Measurements from ENCODE around the gene CCN5.
A peak's percentile ranks its signal among the peaks of the same experiment; 100 is the strongest.

Gene CCN5

GRCh38 chr20:44716309-44717106 lies 1.3 kb downstream of the CCN5 start:
- intact Hi-C loops (cut with micrococcal nuclease) = no loop called here
- no peak overlapping the region for H3K27ac Mint-ChIP-seq
- no peaks in the 10 kb centered on the region for H3K9me3 Mint-ChIP-seq
- H3K36me3 Mint-ChIP-seq (ENCODE audit: low read depth) = no peaks in the 10 kb centered on the region
- H3K4me3 Mint-ChIP-seq = no peak overlapping the region
- H3K4me1 Mint-ChIP-seq (ENCODE audit: low read depth) = peaks cover 9% of the 10 kb centered on the region
- H3K27me3 Mint-ChIP-seq = peaks cover 8% of the 10 kb centered on the region

DNA sequence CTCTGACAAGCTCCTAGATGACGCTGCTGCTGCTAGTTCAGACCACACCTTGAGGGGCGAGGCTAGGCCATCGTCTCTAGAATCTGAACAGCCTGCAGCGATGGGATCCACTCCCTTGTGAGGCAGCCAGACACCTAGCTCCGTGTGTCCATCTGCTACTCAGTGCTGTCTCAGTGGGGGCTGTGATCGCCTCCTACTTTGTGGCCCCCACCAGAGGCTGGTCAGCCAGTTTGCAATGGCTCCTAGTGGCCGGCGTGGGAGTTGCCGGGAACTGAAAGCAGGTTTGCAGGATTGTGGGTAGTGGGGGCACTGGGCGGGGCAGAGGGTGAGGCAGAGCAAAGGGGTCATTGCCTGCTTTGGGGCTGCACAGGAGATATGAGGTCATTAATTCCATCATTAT lies 2.8 kb downstream of the CCN5 start:
- Mint-ChIP-seq H3K27ac (no peak overlapping the region), H3K36me3 (ENCODE audit: low read depth) (no peaks in the 10 kb centered on the region), H3K27me3 (peaks cover 8% of the 10 kb centered on the region), H3K4me3 (no peak overlapping the region), H3K4me1 (ENCODE audit: low read depth) (peaks cover 9% of the 10 kb centered on the region), H3K9me3 (no peaks in the 10 kb centered on the region)
- intact Hi-C loops (cut with micrococcal nuclease) = no loop called here

GRCh38 chr20:44719841-44720240 lies 4.7 kb downstream of the CCN5 start:
- H3K27ac Mint-ChIP-seq = no peak overlapping the region
- H3K27me3 Mint-ChIP-seq = peaks cover 1% of the 10 kb centered on the region
- intact Hi-C loops (cut with micrococcal nuclease) = no loop called here
- peaks cover 2% of the 10 kb centered on the region for H3K4me1 Mint-ChIP-seq (ENCODE audit: low read depth)
- H3K4me3 Mint-ChIP-seq = no peak overlapping the region
- H3K36me3 Mint-ChIP-seq (ENCODE audit: low read depth) = no peaks in the 10 kb centered on the region
- H3K9me3 Mint-ChIP-seq = no peaks in the 10 kb centered on the region

- no peaks in the 10 kb centered on the region for H3K36me3 Mint-ChIP-seq (ENCODE audit: low read depth)
- H3K27me3 Mint-ChIP-seq = peaks cover 1% of the 10 kb centered on the region
- H3K9me3 Mint-ChIP-seq = no peaks in the 10 kb centered on the region
- no peaks in the 10 kb centered on the region for H3K4me1 Mint-ChIP-seq (ENCODE audit: low read depth)
- no peak overlapping the region for H3K27ac Mint-ChIP-seq
- intact Hi-C loops (cut with micrococcal nuclease) = no loop called here
- no peak overlapping the region for H3K4me3 Mint-ChIP-seq
Measured at GRCh38 chr20:44720621-44720996, 5.4 kb downstream of the CCN5 start.

- no peak overlapping the region for H3K27ac Mint-ChIP-seq
- no peaks in the 10 kb centered on the region for H3K36me3 Mint-ChIP-seq (ENCODE audit: low read depth)
- H3K9me3 Mint-ChIP-seq = no peaks in the 10 kb centered on the region
- H3K4me3 Mint-ChIP-seq = no peak overlapping the region
- intact Hi-C loops (cut with micrococcal nuclease) = no loop called here
- no peaks in the 10 kb centered on the region for H3K4me1 Mint-ChIP-seq (ENCODE audit: low read depth)
- peaks cover under 1% of the 10 kb centered on the region for H3K27me3 Mint-ChIP-seq
Measured at GRCh38 chr20:44720997-44721784, 6.0 kb downstream of the CCN5 start.

DNA sequence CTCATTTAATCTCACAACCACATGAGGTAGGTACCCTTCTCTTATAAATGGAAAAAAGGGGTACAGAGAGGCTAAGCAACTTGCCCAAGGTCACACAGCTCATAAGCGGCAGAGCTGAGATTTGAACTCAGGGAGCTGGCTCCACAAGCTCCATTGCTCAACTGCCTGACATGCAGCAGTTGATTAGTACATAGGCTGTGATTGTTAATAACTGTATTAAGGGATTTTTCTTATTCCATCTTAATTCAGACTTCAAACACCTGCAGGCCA lies 6.6 kb downstream of the CCN5 start:
- Mint-ChIP-seq H3K9me3 (no peaks in the 10 kb centered on the region), H3K4me1 (ENCODE audit: low read depth) (no peaks in the 10 kb centered on the region), H3K4me3 (no peak overlapping the region), H3K27me3 (no peaks in the 10 kb centered on the region), H3K36me3 (ENCODE audit: low read depth) (no peaks in the 10 kb centered on the region), H3K27ac (no peak overlapping the region)
- intact Hi-C loops (cut with micrococcal nuclease) = no loop called here

- Mint-ChIP-seq H3K36me3 (ENCODE audit: low read depth) (no peaks in the 10 kb centered on the region), H3K27me3 (no peaks in the 10 kb centered on the region), H3K4me3 (no peak overlapping the region), H3K27ac (no peak overlapping the region), H3K4me1 (ENCODE audit: low read depth) (no peaks in the 10 kb centered on the region), H3K9me3 (no peaks in the 10 kb centered on the region)
- intact Hi-C loops (cut with micrococcal nuclease) = no loop called here
Measured at GRCh38 chr20:44722990-44723389, 7.8 kb downstream of the CCN5 start.

GRCh38 chr20:44723391-44723790 lies 8.2 kb downstream of the CCN5 start:
- Mint-ChIP-seq H3K27ac (no peak overlapping the region), H3K9me3 (no peaks in the 10 kb centered on the region), H3K27me3 (no peaks in the 10 kb centered on the region), H3K4me1 (ENCODE audit: low read depth) (no peaks in the 10 kb centered on the region), H3K36me3 (ENCODE audit: low read depth) (no peaks in the 10 kb centered on the region), H3K4me3 (no peak overlapping the region)
- intact Hi-C loops (cut with micrococcal nuclease) = no loop called here

- intact Hi-C loops (cut with micrococcal nuclease) = no loop called here
- Mint-ChIP-seq H3K27me3 (peaks cover under 1% of the 10 kb centered on the region), H3K9me3 (no peaks in the 10 kb centered on the region), H3K27ac (no peak overlapping the region), H3K4me3 (no peak overlapping the region), H3K36me3 (ENCODE audit: low read depth) (no peaks in the 10 kb centered on the region), H3K4me1 (ENCODE audit: low read depth) (peaks cover 5% of the 10 kb centered on the region)
Measured at GRCh38 chr20:44723798-44724362, 8.7 kb downstream of the CCN5 start.

DNA sequence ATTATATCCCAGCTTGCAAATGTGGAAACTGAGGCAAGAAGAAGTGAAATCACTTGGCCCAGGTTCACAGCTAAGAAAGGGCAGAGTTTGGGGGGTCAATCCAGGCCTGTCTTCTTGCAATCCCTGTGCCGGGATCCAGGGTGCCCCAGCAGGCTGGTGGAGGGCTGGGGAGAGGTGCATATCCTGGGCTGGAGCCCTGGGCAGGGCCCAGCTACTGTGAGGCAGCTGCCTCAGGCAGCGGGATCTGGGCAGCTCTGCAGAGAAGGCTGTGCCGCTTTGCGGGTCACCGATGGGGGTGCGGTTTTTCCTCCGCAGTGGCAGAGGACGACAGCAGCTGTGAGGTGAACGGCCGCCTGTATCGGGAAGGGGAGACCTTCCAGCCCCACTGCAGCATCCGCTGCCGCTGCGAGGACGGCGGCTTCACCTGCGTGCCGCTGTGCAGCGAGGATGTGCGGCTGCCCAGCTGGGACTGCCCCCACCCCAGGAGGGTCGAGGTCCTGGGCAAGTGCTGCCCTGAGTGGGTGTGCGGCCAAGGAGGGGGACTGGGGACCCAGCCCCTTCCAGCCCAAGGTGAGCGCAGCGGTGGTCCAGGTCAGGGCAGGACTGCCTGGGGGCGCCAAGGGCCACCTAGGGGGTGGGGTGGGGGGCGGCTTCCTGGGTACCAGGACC lies 9.4 kb downstream of the CCN5 start:
- no peaks in the 10 kb centered on the region for H3K9me3 Mint-ChIP-seq
- peaks cover 7% of the 10 kb centered on the region for H3K4me1 Mint-ChIP-seq (ENCODE audit: low read depth)
- H3K27me3 Mint-ChIP-seq = peaks cover 1% of the 10 kb centered on the region
- H3K27ac Mint-ChIP-seq = no peak overlapping the region
- no peaks in the 10 kb centered on the region for H3K36me3 Mint-ChIP-seq (ENCODE audit: low read depth)
- intact Hi-C loops (cut with micrococcal nuclease) = no loop called here
- H3K4me3 Mint-ChIP-seq = no peak overlapping the region

DNA sequence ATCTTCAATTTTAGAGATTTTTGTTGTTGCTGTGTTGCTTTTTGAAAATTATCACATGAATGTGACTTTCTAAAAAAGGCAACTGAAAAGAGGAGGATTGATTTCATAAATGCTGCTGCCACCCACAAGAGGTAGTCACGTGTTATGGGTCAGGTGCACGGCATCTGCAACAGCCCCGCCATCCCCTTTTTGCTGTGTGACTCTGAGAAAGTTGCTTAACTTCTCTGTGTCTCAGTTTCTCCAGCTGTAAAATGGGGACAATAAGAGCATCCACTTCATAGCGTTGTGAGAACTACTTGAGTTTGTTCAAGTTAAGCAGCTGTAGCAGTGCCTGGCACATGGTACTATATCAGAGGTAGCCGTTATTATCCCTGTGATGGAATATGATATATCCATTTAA lies 10.7 kb downstream of the CCN5 start:
- Mint-ChIP-seq H3K27ac (no peak overlapping the region), H3K4me1 (ENCODE audit: low read depth) (peaks cover 7% of the 10 kb centered on the region), H3K27me3 (peaks cover 1% of the 10 kb centered on the region), H3K36me3 (ENCODE audit: low read depth) (no peaks in the 10 kb centered on the region), H3K4me3 (no peak overlapping the region), H3K9me3 (no peaks in the 10 kb centered on the region)
- intact Hi-C loops (cut with micrococcal nuclease) = no loop called here

GRCh38 chr20:44727039-44727438 lies 11.9 kb downstream of the CCN5 start:
- H3K4me3 Mint-ChIP-seq = no peak overlapping the region
- no peak overlapping the region for H3K27ac Mint-ChIP-seq
- peaks cover 7% of the 10 kb centered on the region for H3K4me1 Mint-ChIP-seq (ENCODE audit: low read depth)
- peaks cover 1% of the 10 kb centered on the region for H3K27me3 Mint-ChIP-seq
- intact Hi-C loops (cut with micrococcal nuclease) = no loop called here
- H3K36me3 Mint-ChIP-seq (ENCODE audit: low read depth) = no peaks in the 10 kb centered on the region
- H3K9me3 Mint-ChIP-seq = no peaks in the 10 kb centered on the region

DNA sequence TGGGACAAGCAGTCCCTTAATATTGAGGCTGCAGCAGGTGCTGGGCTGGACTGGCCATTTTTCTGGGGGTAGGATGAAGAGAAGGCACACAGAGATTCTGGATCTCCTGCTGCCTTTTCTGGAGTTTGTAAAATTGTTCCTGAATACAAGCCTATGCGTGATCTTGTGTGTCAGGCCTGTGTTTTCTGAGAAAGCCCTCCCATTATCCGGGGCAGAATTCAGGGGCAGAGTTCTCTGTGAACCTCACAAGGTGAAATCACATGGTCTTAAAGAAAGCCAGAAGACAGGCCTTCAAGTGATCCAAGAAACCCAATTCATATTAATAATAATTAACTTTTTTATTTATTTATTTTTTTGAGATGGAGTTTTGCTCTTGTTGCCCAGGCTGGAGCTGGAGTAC lies 12.5 kb downstream of the CCN5 start:
- H3K4me1 Mint-ChIP-seq (ENCODE audit: low read depth) = peaks cover 7% of the 10 kb centered on the region
- H3K9me3 Mint-ChIP-seq = no peaks in the 10 kb centered on the region
- no peaks in the 10 kb centered on the region for H3K36me3 Mint-ChIP-seq (ENCODE audit: low read depth)
- H3K27ac Mint-ChIP-seq = no peak overlapping the region
- intact Hi-C loops (cut with micrococcal nuclease) = no loop called here
- no peak overlapping the region for H3K4me3 Mint-ChIP-seq
- H3K27me3 Mint-ChIP-seq = peaks cover 2% of the 10 kb centered on the region

DNA sequence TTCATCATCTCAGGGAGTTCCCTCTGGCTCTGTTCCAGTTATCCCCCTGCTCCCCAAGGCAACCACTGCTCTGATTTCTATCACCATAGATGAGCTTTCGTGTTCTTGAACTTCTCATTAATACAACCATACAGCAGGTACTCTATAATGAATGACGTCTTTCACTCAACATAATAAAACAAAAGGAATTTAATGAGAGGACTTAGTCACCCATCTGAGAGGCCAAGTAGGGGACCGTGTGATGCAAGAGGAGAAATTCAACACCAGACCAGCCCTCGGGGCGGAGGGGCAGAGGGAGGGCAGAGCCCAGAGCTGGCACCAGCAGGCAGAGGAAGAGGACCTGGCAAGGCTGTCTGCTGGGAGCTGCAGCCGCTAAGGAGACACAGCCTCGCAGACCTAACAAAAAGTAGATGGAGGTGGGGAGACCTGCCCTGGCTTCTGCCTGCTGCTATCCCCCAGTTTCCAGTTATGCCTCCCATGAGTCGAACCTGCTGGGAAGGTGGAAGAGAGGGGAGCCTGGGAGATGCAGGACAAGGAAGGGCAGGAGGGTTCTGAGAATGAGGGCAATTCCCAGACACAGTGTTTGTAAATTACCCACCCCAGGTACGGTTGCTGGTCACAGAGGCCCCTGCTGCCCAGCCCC lies 13.8 kb downstream of the CCN5 start:
- no peaks in the 10 kb centered on the region for H3K9me3 Mint-ChIP-seq
- peaks cover 15% of the 10 kb centered on the region for H3K4me1 Mint-ChIP-seq (ENCODE audit: low read depth)
- intact Hi-C loops (cut with micrococcal nuclease) = no loop called here
- H3K27me3 Mint-ChIP-seq = peaks cover 3% of the 10 kb centered on the region
- peak overlapping the region; percentile 8 for H3K27ac Mint-ChIP-seq
- H3K4me3 Mint-ChIP-seq = no peak overlapping the region
- H3K36me3 Mint-ChIP-seq (ENCODE audit: low read depth) = no peaks in the 10 kb centered on the region
